ENCODE data around the gene PTPRT.

The PTPRT gene

GRCh38 chr20:43043887-43044286 lies 145.8 kb downstream of the PTPRT start:
- no peaks in the 10 kb centered on the region for H3K4me1 ChIP-seq (ENCODE audit: control insufficient read depth in 1 of 2, insufficient read depth in 1 of 2, low read depth in 1 of 2, low read length in 1 of 2)
- no peak overlapping the region for H3K4me3 ChIP-seq (ENCODE audit: low read depth in 1 of 2, low read length in 1 of 2)
- no peak for TF ChIP-seq CTCF (IDR thresholded peaks at IDR 0.05)
- H3K27ac ChIP-seq = no peak overlapping the region
- no peaks in the 10 kb centered on the region for H3K27me3 ChIP-seq
- no peaks in the 10 kb centered on the region for H3K9me3 ChIP-seq
- no peaks in the 10 kb centered on the region for H3K36me3 ChIP-seq

GRCh38 chr20:43040427-43040826 lies 149.3 kb downstream of the PTPRT start:
- Histone ChIP-seq H3K27ac (no peak overlapping the region), H3K27me3 (no peaks in the 10 kb centered on the region), H3K9me3 (no peaks in the 10 kb centered on the region), H3K4me3 (ENCODE audit: low read depth in 1 of 2, low read length in 1 of 2) (no peak overlapping the region), H3K36me3 (no peaks in the 10 kb centered on the region), H3K4me1 (ENCODE audit: control insufficient read depth in 1 of 2, insufficient read depth in 1 of 2, low read depth in 1 of 2, low read length in 1 of 2) (no peaks in the 10 kb centered on the region)
- TF ChIP-seq CTCF (IDR thresholded peaks at IDR 0.05) = no peak

GRCh38 chr20:43037605-43038309 lies 151.9 kb downstream of the PTPRT start:
- H3K36me3 ChIP-seq = no peaks in the 10 kb centered on the region
- TF ChIP-seq CTCF (IDR thresholded peaks at IDR 0.05) = no peak
- H3K4me3 ChIP-seq (ENCODE audit: low read depth in 1 of 2, low read length in 1 of 2) = no peak overlapping the region
- no peaks in the 10 kb centered on the region for H3K9me3 ChIP-seq
- no peaks in the 10 kb centered on the region for H3K27me3 ChIP-seq
- no peak overlapping the region for H3K27ac ChIP-seq
- H3K4me1 ChIP-seq (ENCODE audit: control insufficient read depth in 1 of 2, insufficient read depth in 1 of 2, low read depth in 1 of 2, low read length in 1 of 2) = no peaks in the 10 kb centered on the region

- H3K27ac ChIP-seq = no peak overlapping the region
- no peak for TF ChIP-seq CTCF (IDR thresholded peaks at IDR 0.05)
- H3K9me3 ChIP-seq = no peaks in the 10 kb centered on the region
- H3K36me3 ChIP-seq = no peaks in the 10 kb centered on the region
- no peaks in the 10 kb centered on the region for H3K4me1 ChIP-seq (ENCODE audit: control insufficient read depth in 1 of 2, insufficient read depth in 1 of 2, low read depth in 1 of 2, low read length in 1 of 2)
- H3K4me3 ChIP-seq (ENCODE audit: low read depth in 1 of 2, low read length in 1 of 2) = no peak overlapping the region
- no peaks in the 10 kb centered on the region for H3K27me3 ChIP-seq
These were observed 154.6 kb downstream of the PTPRT start for GRCh38 chr20:43034981-43035724.

GRCh38 chr20:43032459-43032858 lies 157.2 kb downstream of the PTPRT start:
- Histone ChIP-seq H3K27me3 (no peaks in the 10 kb centered on the region), H3K4me3 (ENCODE audit: low read depth in 1 of 2, low read length in 1 of 2) (no peak overlapping the region), H3K36me3 (no peaks in the 10 kb centered on the region), H3K9me3 (no peaks in the 10 kb centered on the region), H3K4me1 (ENCODE audit: control insufficient read depth in 1 of 2, insufficient read depth in 1 of 2, low read depth in 1 of 2, low read length in 1 of 2) (no peaks in the 10 kb centered on the region), H3K27ac (no peak overlapping the region)
- no peak for TF ChIP-seq CTCF (IDR thresholded peaks at IDR 0.05)

Measured in neutrophil (primary cell).